ENCODE results near the gene PRPF19. TPM values are rescaled to one million over a fixed set of nuclear protein-coding genes. Genes with fewer than 3 reads are reported as not detected.

Gene PRPF19
- total RNA-seq, 4 donors from 2014 or later: 65.0 to 90.2 (median 84.1) TPM

DNA sequence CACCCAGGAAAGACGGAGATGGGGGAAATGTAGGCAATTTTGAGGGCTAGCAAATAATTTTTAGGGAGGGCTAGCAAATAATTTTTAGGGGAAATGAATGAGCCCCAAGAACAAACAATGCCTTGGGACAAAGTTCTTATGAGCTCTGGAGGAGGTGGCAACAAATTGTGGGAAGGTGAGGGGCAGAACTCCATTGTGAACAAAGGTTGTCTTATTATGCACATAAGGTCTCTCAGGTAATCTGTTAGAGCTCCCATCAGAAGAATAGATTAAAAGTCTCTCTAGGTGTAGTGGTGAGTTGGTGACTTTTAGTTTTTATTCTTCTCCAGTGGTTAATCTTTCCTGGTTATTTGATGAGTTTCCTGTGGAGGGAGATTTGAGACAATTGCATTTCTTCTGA, 2.4 kb upstream of the PRPF19 start:
- Histone ChIP-seq H3K4me3 (no peak overlapping the region), H3K36me3 (peaks cover 0 to 1% (median 0%) of the 10 kb centered on the region in 3 donors), H3K9me3 (no peaks in the 10 kb centered on the region), H3K27ac (no peak overlapping the region), H3K4me1 (peaks cover 22 to 49% (median 28%) of the 10 kb centered on the region in 3 donors), H3K27me3 (no peaks in the 10 kb centered on the region)
- TF ChIP-seq POLR2A (IDR thresholded peaks at IDR 0.05): no peak
- TF ChIP-seq, protein P1, sequence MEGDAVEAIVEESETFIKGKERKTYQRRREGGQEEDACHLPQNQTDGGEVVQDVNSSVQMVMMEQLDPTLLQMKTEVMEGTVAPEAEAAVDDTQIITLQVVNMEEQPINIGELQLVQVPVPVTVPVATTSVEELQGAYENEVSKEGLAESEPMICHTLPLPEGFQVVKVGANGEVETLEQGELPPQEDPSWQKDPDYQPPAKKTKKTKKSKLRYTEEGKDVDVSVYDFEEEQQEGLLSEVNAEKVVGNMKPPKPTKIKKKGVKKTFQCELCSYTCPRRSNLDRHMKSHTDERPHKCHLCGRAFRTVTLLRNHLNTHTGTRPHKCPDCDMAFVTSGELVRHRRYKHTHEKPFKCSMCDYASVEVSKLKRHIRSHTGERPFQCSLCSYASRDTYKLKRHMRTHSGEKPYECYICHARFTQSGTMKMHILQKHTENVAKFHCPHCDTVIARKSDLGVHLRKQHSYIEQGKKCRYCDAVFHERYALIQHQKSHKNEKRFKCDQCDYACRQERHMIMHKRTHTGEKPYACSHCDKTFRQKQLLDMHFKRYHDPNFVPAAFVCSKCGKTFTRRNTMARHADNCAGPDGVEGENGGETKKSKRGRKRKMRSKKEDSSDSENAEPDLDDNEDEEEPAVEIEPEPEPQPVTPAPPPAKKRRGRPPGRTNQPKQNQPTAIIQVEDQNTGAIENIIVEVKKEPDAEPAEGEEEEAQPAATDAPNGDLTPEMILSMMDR (IDR thresholded peaks at IDR 0.05): no peak
- intact Hi-C loops (cut with DNase I): no loop called here
- WGBS, 2 donors: 38 to 62% methylated on average over 1 of the region's 1 CpG
- no peak for DNase-seq

GRCh38 chr11:60905551-60906113, 753 bp downstream of the PRPF19 start:
- TF ChIP-seq, protein P1 (IDR thresholded peaks at IDR 0.05): no peak
- no peak for TF ChIP-seq POLR2A (IDR thresholded peaks at IDR 0.05)

GRCh38 chr11:60905047-60905446, 1.3 kb downstream of the PRPF19 start:
- no peak for TF ChIP-seq POLR2A (IDR thresholded peaks at IDR 0.05)
- TF ChIP-seq, protein P1 (IDR thresholded peaks at IDR 0.05): no peak
- peaks cover 24 to 39% (median 27%) of the 10 kb centered on the region in 3 donors for H3K36me3 ChIP-seq
- H3K27ac ChIP-seq: peak overlapping the region; percentile 95 to 97 (median 96)
- H3K4me1 ChIP-seq: peaks cover 12 to 34% (median 21%) of the 10 kb centered on the region in 3 donors
- H3K9me3 ChIP-seq: no peaks in the 10 kb centered on the region
- 21 to 24% methylated on average over 6 of the region's 6 CpGs for WGBS, 2 donors
- H3K27me3 ChIP-seq: no peaks in the 10 kb centered on the region
- no peak for DNase-seq
- intact Hi-C loops (cut with DNase I): no loop called here
- H3K4me3 ChIP-seq: peak overlapping the region; percentile 77 to 98 (median 88)

More at GRCh38 chr11:60905551-60906113, 753 bp downstream of the PRPF19 start:
- Histone ChIP-seq H3K4me3 (peak overlapping the region; percentile 77 to 98 (median 88)), H3K27ac (peak overlapping the region; percentile 95 to 97 (median 96)), H3K27me3 (no peaks in the 10 kb centered on the region), H3K9me3 (no peaks in the 10 kb centered on the region), H3K36me3 (peaks cover 19 to 33% (median 23%) of the 10 kb centered on the region in 3 donors), H3K4me1 (peaks cover 12 to 34% (median 21%) of the 10 kb centered on the region in 3 donors)
- DNase-seq: no peak
- WGBS, 2 donors: 2% methylated on average over 16 of the region's 16 CpGs
- intact Hi-C loops (cut with DNase I): no loop called here

GRCh38 chr11:60902625-60903024, 3.8 kb downstream of the PRPF19 start:
- Histone ChIP-seq H3K4me3 (no peak overlapping the region), H3K4me1 (peaks cover 12 to 34% (median 21%) of the 10 kb centered on the region in 3 donors), H3K9me3 (no peaks in the 10 kb centered on the region), H3K36me3 (peaks cover 41 to 63% (median 47%) of the 10 kb centered on the region in 3 donors), H3K27ac (no peak overlapping the region), H3K27me3 (no peaks in the 10 kb centered on the region)
- TF ChIP-seq POLR2A (IDR thresholded peaks at IDR 0.05): no peak
- TF ChIP-seq, protein P1 (IDR thresholded peaks at IDR 0.05): no peak
- 90 to 92% methylated on average over 11 of the region's 11 CpGs for WGBS, 2 donors
- no peak for DNase-seq
- intact Hi-C loops (cut with DNase I): no loop called here

- Histone ChIP-seq H3K4me3 (no peak overlapping the region), H3K9me3 (no peaks in the 10 kb centered on the region), H3K27me3 (no peaks in the 10 kb centered on the region), H3K27ac (no peak overlapping the region), H3K36me3 (peaks cover 52 to 81% (median 58%) of the 10 kb centered on the region in 3 donors), H3K4me1 (peaks cover 12 to 27% (median 18%) of the 10 kb centered on the region in 3 donors)
- 79 to 97% methylated on average over 5 to 6 of the region's 13 CpGs for WGBS, 2 donors
- intact Hi-C loops (cut with DNase I): no loop called here
- no peak for DNase-seq
- no peak for TF ChIP-seq POLR2A (IDR thresholded peaks at IDR 0.05)
- TF ChIP-seq, protein P1 (IDR thresholded peaks at IDR 0.05): no peak
Observed at GRCh38 chr11:60900673-60901404, 5.5 kb downstream of the PRPF19 start.
